Left renal cortex interstitium (tissue), 4 donors: Measurements from ENCODE around the gene CCDC24. TPM values are rescaled to one million over a fixed set of nuclear protein-coding genes. Genes with fewer than 3 reads are reported as not detected.

Source experiments
- DNase-seq, 4 donors: peaks; one replicate each; pipeline ENCODE4 v3.0.0-alpha.2; 2013; ENCODE audit warnings: low read depth in 4 of 4, low spot score in 2 of 4, missing footprints in 1 of 4
- polyA plus RNA-seq, 4 donors: library from polyadenylated mRNA; unstranded; fragments of 120-200 nt; gene quantifications; one replicate each; pipeline ENCODE4 v1.2.1, GENCODE V29; 2013; ENCODE audit not compliant: insufficient read length in 4 of 4

CCDC24 gene
- polyA plus RNA-seq, 4 donors = 13.2 to 30.1 (median 23.5) TPM

DNA sequence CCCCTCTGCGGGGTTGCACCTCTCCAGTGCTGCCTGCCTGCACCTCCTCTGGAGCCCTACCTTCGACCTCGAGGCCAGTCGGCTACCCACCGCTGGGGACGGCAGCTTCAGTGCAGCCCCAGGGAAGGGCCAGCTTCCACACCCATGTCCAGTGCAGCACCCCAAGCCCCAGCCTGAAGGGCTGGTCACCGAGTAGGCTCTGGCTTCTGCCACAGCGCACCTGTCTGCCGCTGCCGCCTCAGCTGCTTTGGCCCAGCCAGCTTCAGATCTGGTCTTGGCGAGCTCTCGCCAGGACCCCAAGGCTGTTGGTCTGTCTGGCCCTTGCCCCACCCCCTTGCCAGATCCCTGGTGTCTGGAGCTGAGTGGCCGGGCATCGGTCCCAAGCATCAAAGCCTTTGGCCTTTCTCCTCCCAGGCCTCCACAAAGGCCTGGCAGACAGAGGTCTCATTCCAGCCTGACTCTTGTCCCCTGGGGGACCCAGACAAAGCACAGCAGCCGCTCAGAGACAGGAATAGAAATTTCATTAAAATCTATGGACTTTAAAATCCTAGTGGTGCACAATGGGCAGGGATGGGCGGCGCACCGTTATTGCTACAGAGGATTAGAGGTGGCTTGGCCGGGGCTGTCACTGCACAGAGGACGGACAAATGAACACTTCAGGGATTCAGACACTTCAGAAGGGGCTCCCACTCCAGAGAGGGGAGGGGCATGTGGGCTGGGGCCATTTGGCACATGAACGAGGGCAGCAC lies 4.8 kb downstream of the CCDC24 start:
- DNase-seq = no peak

- DNase-seq = no peak
Measured at GRCh38 chr1:43996733-43997115, 5.3 kb downstream of the CCDC24 start.

GRCh38 chr1:43997295-43997999 lies 6.0 kb downstream of the CCDC24 start:
- DNase-seq = no peak

GRCh38 chr1:43998000-43998378 lies 6.6 kb downstream of the CCDC24 start:
- DNase-seq = no peak

- DNase-seq = no peak
Measured at GRCh38 chr1:43999455-43999854, 8.1 kb downstream of the CCDC24 start.

- no peak for DNase-seq
Measured at GRCh38 chr1:44000122-44000665, 8.8 kb downstream of the CCDC24 start.

DNA sequence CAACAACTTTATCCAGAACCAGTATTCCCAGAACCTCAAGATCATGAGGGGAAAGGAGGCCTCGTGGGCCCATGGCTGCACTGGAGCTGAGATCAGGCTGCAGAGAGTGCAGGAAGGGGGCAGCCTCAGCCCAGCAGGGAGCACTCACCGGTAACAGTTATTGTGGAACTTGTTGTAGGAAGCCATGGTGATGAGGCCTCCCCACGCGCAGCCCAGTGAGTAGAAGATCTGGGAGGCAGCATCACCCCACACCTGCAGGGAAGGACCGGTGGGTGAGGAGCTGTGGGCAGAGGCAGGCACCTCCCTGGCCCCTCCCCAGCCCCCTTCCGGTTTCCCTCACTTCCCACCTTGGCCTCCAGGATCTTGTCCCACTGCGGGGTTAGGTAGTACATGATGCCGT lies 10.8 kb downstream of the CCDC24 start:
- DNase-seq = no peak

DNA sequence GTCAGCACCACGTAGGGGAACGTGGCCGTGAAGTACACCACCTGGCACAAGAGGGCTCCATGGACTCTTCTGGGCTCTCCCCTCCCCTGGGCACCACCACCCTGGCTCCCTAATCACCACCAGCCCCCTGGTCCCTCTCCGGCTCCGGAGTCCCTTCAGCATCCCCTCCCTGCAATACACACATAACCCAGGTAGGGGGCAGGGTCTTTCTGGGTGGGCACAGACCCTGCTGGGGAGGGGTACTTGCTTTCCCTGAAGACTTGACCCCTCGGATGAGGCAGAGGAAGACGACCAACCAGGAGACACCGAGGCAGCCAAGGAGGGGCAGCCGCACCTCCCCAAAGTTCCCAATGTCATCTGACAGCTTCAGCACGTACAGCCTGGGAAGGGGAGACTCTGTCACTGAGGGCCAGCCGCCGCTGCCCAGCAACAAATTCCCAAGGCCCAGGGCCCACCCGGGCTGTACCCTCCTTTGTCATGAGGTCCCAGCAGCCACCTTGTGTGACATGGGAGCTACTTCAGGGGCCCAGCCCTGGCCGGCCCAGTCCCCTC lies 11.3 kb downstream of the CCDC24 start:
- no peak for DNase-seq

DNA sequence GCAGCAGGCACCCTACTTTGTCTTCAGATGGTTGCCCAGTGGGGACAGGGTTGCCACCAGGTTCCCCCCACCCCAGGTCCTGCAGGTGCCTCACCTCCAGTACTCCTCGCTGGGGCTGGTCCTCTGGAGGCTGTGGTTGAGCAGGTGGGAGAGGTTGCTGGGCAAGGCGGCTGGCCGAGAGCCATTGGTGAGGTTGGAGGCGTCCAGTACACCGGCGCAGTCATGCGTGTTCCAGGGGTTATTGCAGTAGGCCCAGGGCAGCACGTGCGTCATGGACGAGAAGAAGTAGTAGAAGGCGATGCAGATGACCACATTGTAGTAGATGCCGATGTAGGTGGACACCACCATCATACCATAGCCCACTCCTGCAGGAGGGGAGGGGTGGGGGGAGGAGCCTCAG lies 16.9 kb downstream of the CCDC24 start:
- DNase-seq = no peak

DNA sequence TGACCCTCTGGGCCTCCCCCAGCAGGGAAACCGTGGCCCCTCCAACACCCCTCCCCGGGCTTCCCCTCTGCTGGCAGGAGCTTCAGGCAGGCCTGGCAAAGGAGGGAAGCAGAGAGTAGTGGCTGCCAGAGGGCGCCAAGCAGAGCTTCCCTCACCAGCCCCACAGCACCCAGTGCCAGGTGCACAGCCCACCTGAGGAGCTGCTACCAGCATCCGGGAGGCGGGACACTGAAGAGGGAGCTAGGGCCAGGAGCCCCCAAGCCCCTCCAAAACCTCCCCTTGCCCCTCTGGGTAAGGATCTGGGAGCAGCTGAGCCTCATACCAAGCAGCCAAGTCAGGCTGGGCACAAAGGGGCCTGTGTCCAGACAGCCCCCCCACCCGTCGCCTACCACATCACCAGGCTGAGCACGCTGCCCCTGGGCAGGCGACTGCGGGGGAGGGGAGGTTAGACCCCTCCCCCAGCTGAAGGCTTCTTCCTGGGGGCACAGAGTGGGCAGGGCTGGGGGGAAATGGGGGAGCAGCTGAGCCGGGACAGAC lies 19.6 kb downstream of the CCDC24 start:
- no peak for DNase-seq

DNA sequence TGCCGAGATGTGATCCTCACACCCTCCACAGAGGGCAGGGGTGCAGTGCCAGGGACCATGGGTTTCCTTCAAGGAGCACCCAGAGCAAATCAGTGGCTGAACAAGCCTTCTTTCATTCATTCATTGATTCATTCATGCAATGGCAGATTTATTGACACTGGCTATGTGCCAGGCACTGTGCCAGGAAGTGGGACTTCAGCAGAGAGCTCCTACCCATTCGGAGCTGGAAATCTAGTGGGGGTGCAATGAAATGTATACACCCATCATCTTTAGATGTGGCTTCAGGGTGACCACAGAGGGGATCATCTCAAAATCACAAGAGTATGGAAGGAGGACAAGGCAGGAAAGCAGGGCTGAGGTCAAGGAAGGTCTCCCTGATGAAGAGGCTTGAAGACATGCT lies 21.0 kb downstream of the CCDC24 start:
- no peak for DNase-seq

DNA sequence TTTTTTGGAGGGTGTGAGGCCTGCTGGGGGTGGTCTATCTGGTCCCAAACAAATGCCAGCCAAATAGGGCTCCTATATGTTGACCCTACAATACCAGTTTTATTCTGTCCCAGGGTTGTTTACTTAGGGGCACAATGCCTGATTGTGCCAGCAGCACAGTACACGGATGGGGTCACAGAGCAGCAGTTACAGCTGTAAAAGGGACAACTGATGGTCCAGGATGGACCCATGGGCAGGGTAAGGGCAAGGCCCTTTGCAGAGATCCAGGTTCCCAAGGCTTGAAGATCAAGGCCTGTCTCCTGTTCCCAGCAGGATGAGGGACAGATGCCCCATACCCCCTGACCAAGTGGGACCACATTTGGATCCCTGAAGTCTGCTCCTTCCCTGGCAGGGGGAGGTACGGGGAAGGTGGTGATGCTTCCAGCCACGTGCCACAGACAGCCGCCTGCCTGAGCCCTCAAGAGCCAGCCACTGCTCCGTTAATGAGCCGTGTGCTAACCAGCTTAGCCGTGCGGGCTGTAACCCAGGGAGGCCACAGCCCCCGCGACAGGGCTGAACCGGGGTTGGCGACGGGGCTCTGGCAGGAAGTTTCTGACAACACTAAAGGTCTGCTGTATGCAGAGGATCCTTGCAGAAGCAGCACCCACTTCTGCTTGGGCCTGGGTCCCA lies 21.7 kb downstream of the CCDC24 start:
- DNase-seq = no peak

DNA sequence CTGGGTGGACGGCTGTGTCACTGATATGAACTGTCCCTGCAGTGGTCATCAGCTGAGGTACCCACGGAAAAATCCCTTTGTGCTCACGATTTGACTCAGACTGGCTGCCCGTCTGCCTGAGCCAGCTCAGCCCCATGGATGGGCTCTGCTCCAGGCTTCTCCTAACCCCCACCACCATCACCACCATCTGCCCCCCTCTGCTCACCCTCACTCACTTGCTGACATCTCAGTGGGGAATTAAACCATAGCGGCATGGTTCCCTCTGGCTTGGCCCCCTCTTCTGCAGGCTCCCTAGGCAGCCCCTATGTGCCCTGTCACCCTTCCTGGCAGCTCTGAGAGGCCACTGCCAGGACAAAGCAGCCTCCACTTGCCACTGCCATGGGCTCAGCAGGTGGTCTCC lies 22.6 kb downstream of the CCDC24 start:
- no peak for DNase-seq

GRCh38 chr1:44014365-44015104 lies 23.1 kb downstream of the CCDC24 start:
- no peak for DNase-seq

DNA sequence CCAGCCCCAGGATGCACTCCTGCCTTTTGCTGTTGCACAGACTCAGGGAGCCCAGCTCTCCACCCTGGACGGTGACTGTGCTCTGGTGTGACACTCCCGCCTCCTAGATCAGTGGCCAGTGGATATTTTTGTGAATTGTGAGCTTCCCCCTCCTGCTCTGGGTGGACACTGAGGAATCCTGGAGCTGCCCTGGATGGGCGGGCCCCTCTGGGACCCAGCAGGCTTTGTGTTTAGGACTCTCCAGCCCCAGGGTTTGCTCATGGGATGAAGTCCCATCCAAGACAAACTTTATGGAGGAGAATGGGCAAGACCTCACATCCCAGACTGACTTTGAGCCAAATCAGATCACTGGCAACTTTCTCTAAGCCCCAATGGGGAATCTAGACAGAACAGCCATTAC lies 23.8 kb downstream of the CCDC24 start:
- no peak for DNase-seq

GRCh38 chr1:44016041-44016889 lies 24.9 kb downstream of the CCDC24 start:
- DNase-seq = no peak

DNA sequence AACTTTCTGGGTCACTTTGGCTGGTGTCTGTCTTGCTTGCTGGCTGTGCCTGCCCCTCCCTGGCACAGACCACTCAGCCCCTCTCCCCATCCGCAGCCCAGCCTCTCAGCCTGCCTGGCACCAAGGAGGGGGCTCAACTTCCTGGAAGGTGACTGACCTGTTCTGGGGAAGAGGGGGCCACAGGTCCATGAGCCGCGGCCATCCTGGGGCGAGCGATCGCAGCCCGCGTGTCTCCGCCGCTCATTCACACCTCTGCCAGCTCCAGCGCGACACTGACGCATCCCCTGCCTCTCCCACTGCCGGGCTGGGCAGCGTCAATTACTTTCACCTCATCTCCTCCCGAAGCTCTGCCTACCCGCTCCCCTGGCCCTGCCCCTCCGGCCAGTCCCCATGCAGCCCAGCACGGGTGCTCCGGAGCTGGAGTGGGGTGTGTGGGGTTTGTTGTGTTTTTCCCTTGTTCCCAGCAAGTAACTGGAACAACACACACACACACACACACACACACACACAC lies 25.5 kb downstream of the CCDC24 start:
- DNase-seq = no peak

DNA sequence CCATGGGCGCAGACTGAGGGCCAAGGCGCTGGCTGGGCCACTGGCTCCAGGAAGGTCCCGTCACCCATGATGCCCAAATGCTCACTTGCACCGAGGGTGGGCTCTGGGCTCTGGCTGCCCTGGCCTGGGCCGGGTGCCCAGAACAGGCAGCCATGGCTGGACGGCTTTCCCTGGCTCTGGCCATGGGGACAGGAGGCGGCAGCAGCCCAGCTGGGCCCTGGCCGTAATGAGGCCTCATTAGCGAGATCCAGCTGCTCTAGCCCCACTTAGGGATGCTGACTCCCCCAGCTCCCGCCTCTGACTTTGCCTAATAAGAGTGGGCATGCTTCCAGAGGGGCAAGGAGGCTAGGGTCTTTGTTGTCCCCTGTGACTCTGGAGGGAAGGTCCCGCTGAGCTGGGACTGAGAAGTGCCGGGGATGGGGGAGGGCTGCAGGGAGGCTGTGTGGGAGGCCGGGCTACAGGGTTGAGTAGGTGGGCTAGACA lies 28.1 kb downstream of the CCDC24 start:
- DNase-seq = no peak

DNA sequence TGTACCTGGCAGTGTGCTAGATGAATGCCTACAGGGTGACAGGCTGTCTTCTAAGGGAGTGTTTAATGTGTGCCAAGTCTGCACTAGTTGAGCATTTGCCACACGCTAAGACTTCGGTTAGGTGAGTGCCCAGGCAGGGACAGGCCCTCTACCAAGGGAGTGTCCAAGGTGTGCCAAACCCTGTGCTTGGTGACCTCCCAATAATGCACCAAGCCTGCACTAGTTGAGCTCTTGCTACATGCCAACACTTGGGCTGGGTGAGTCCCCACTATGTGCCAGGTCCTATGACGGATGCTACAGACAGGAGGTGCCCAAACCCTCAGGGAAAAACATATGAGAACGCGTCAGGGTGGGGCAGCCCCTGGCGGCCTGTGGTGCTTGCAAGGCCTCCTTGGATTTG lies 29.1 kb downstream of the CCDC24 start:
- no peak for DNase-seq
